OCI-LY7 (cell line): Measurements from ENCODE around the gene CMIP. TPM values are rescaled to one million over a fixed set of nuclear protein-coding genes. Genes with fewer than 3 reads are reported as not detected.

Experiments
- BruUV-seq: library from RNA; stranded (reverse); fragments of 400-500 nt; replicated peaks from 2 replicates; lab custom pipeline; 2021; lab: Mats Ljungman, UMichigan
- CTCF ChIA-PET: fragments of 300-600 bp; sonication (Branson Sonifier 250); formaldehyde crosslinking; loops from one replicate; lab custom pipeline; 2022; ENCODE audit warnings: antibody characterized with exemption; ENCODE audit not compliant: unreplicated experiment; lab: Charles Lee
- POLR2A ChIA-PET: fragments of 300-600 bp; sonication (Branson Sonifier 250); formaldehyde crosslinking; loops from one replicate; lab custom pipeline; 2022; ENCODE audit warnings: antibody characterized with exemption; lab: Charles Lee
- DNase-seq: peaks from one replicate; pipeline ENCODE4 v3.0.0-alpha.2; 2015; ENCODE audit warnings: low spot score
- H2AFZ ChIP-seq: fragments of 200-600 bp; sonication (generic), shearing (Covaris generic); 2 replicates; pipeline ENCODE4 v1.6.1; 2014; ENCODE audit warnings: mild to moderate bottlenecking, antibody characterized with exemption, low read length, moderate library complexity
- H3K27ac ChIP-seq: fragments of 200-600 bp; sonication (generic); 2 replicates; pipeline ENCODE4 v1.5.1; 2014; ENCODE audit warnings: mixed run types, low read depth, mild to moderate bottlenecking, moderate library complexity, low read length, inconsistent platforms; ENCODE audit not compliant: poor library complexity, severe bottlenecking
- H3K36me3 ChIP-seq: fragments of 200-600 bp; sonication (generic); 2 replicates; pipeline ENCODE4 v1.6.1; 2014; ENCODE audit warnings: mild to moderate bottlenecking, antibody characterized with exemption, low read length, moderate library complexity, mixed read lengths; ENCODE audit not compliant: insufficient read depth
- H3K4me1 ChIP-seq: fragments of 200-600 bp; sonication (generic); 2 replicates; pipeline ENCODE4 v1.5.1; 2014; ENCODE audit warnings: mild to moderate bottlenecking, low read length; ENCODE audit not compliant: insufficient read depth, poor library complexity, severe bottlenecking
- H3K4me2 ChIP-seq: fragments of 200-600 bp; sonication (generic); 2 replicates; pipeline ENCODE4 v1.6.1; 2014; ENCODE audit warnings: mild to moderate bottlenecking, low read length
- H3K4me3 ChIP-seq: fragments of 200-600 bp; sonication (generic); 2 replicates; pipeline ENCODE4 v1.5.1; 2014; ENCODE audit warnings: mild to moderate bottlenecking, low read depth, low read length; ENCODE audit not compliant: poor library complexity, severe bottlenecking
- H3K79me2 ChIP-seq: fragments of 200-600 bp; sonication (generic); 2 replicates; pipeline ENCODE4 v1.6.1; 2016; ENCODE audit warnings: low read depth, mild to moderate bottlenecking, low read length, moderate library complexity, mixed read lengths; ENCODE audit not compliant: insufficient read depth
- H3K9me2 ChIP-seq: fragments of 200-600 bp; sonication (generic); 2 replicates; pipeline ENCODE4 v1.6.1; 2016; ENCODE audit warnings: mild to moderate bottlenecking, low read length, mixed read lengths; ENCODE audit not compliant: insufficient read depth
- H3K9me3 ChIP-seq: fragments of 200-600 bp; sonication (generic); 2 replicates; pipeline ENCODE4 v1.6.1; 2014; ENCODE audit warnings: mild to moderate bottlenecking, mixed run types, low read length, mixed read lengths
- H4K20me1 ChIP-seq: fragments of 200-600 bp; sonication (generic); 2 replicates; pipeline ENCODE4 v1.6.1; 2014; ENCODE audit warnings: mild to moderate bottlenecking, antibody characterized with exemption, low read length, moderate library complexity, mixed read lengths; ENCODE audit not compliant: insufficient read depth
- CTCF ChIP-seq: fragments of 200-600 bp; sonication (generic); conservative IDR thresholded peaks from 2 replicates; pipeline ENCODE4 v1.5.1; 2014; ENCODE audit warnings: mild to moderate bottlenecking, antibody characterized with exemption, low read length, moderate library complexity, mixed read lengths
- EZH2phosphoT487 ChIP-seq: fragments of 200-600 bp; sonication (generic); IDR thresholded peaks from 2 replicates; pipeline ENCODE4 v1.6.1; 2018; ENCODE audit warnings: low read depth, borderline replicate concordance, mild to moderate bottlenecking, mixed run types, antibody characterized with exemption, low read length, moderate library complexity, mixed read lengths
- intact Hi-C: fragments of 100-400 bp; cut with micrococcal nuclease; formaldehyde crosslinking; loops from one replicate; pipeline ENCODE4 v1.10.0; 2022; ENCODE audit not compliant: unreplicated experiment
- total RNA-seq, 2 experiments: library from RNA; depleted of rRNA in 1 of 2; stranded (reverse); fragments of >200 nt in 1 of 2; shearing (Covaris generic) in 1 of 2; gene quantifications; 2 replicates each; pipeline ENCODE4 v1.2.3, GENCODE V29; 2014 to 2022

The CMIP gene
- total RNA-seq, 2 experiments from 2014 or later, result 15.4 to 70.3 TPM

GRCh38 chr16:81447383-81448101 lies 2.9 kb downstream of the CMIP start:
- no peak overlapping the region for H3K4me3 ChIP-seq
- BruUV-seq, result no TSS peak
- CTCF ChIA-PET, result no interaction called here
- H3K27ac ChIP-seq, result no peak overlapping the region
- intact Hi-C loops, result loop anchor here (2.0 kb wide), 2 partner anchors 23 to 33 kb away; no protein-coding TSS in a partner anchor
- peak overlapping the region; percentile 86 for H3K4me2 ChIP-seq
- peaks cover 57% of the 10 kb centered on the region for H3K4me1 ChIP-seq
- no peaks in the 10 kb centered on the region for H3K9me3 ChIP-seq
- POLR2A ChIA-PET, result no interaction called here
- no peaks in the 10 kb centered on the region for H3K9me2 ChIP-seq
- DNase-seq, result no peak
- peaks cover 12% of the 10 kb centered on the region for H4K20me1 ChIP-seq
- no peak overlapping the region for H2AFZ ChIP-seq
- no peak for TF ChIP-seq CTCF
- no peak for TF ChIP-seq EZH2phosphoT487
- peaks cover 10% of the 10 kb centered on the region; the same call in 1 of the 2 replicates for H3K36me3 ChIP-seq
- peaks cover 73% of the 10 kb centered on the region for H3K79me2 ChIP-seq

- H3K36me3 ChIP-seq, result peaks cover 10% of the 10 kb centered on the region; the same call in 1 of the 2 replicates
- H3K4me3 ChIP-seq, result no peak overlapping the region
- H3K27ac ChIP-seq, result no peak overlapping the region
- no peak for DNase-seq
- peaks cover 82% of the 10 kb centered on the region for H3K79me2 ChIP-seq
- peak overlapping the region; percentile 86 for H3K4me2 ChIP-seq
- peaks cover 64% of the 10 kb centered on the region for H3K4me1 ChIP-seq
- no TSS peak for BruUV-seq
- H3K9me2 ChIP-seq, result no peaks in the 10 kb centered on the region
- TF ChIP-seq EZH2phosphoT487 (no peak), CTCF (no peak)
- intact Hi-C loops, result loop anchor here (2.0 kb wide), 1 partner anchor 22 kb away; no protein-coding TSS in a partner anchor
- H4K20me1 ChIP-seq, result peaks cover 12% of the 10 kb centered on the region
- POLR2A ChIA-PET, result no interaction called here
- no peaks in the 10 kb centered on the region for H3K9me3 ChIP-seq
- CTCF ChIA-PET, result no interaction called here
- no peak overlapping the region for H2AFZ ChIP-seq
Observed at GRCh38 chr16:81448154-81449131, 3.8 kb downstream of the CMIP start.
